Measurements from ENCODE around the gene FIP1L1. TPM values are rescaled to one million over a fixed set of nuclear protein-coding genes. Genes with fewer than 3 reads are reported as not detected.

Gene FIP1L1
- total RNA-seq, 1 donor from 2014 or later = 69.9 TPM

DNA sequence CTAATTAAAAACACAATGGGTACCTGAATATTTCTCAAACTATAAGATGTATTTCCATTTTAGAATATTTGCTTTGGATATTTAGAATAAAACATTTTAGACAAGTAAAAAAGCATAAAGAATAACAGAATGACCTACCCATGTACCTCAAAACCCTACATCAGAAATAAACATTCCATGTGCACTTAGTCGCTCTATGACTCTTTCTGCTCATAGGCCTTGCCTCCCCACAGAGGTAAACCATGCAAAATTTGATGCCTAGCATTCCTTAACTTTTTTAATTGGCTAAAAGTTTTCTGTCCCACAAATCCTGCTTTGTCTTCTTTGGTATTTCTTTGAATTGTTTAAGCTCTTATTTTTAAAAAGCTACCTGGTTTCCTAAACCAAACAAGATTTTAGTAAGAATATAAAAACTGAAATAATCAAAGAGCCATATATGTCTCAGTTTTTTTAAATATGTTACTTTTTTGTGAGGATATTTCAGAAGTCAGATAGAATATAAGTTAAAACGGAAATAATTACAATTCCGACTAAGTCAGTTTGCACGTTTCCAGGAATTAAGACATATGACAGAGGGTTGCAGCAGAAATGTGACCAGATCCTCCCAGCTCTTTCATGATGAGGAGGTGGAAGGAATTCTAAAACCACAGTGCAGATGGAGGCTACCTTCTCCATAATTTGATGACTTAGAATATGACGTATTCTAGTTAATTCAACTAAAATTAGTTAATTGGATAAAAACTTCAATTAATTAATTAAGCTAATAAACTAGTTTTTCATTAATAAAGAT lies 102.5 kb downstream of the FIP1L1 start:
- DNase-seq (ENCODE audit: low read depth) = no peak
- TF ChIP-seq, protein P1, sequence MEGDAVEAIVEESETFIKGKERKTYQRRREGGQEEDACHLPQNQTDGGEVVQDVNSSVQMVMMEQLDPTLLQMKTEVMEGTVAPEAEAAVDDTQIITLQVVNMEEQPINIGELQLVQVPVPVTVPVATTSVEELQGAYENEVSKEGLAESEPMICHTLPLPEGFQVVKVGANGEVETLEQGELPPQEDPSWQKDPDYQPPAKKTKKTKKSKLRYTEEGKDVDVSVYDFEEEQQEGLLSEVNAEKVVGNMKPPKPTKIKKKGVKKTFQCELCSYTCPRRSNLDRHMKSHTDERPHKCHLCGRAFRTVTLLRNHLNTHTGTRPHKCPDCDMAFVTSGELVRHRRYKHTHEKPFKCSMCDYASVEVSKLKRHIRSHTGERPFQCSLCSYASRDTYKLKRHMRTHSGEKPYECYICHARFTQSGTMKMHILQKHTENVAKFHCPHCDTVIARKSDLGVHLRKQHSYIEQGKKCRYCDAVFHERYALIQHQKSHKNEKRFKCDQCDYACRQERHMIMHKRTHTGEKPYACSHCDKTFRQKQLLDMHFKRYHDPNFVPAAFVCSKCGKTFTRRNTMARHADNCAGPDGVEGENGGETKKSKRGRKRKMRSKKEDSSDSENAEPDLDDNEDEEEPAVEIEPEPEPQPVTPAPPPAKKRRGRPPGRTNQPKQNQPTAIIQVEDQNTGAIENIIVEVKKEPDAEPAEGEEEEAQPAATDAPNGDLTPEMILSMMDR (conservative IDR thresholded peaks at IDR 0.05; ENCODE audit: low read depth, low read length) = no peak
- no peak overlapping the region for H3K4me3 ChIP-seq (ENCODE audit: low read depth, low read length)

DNA sequence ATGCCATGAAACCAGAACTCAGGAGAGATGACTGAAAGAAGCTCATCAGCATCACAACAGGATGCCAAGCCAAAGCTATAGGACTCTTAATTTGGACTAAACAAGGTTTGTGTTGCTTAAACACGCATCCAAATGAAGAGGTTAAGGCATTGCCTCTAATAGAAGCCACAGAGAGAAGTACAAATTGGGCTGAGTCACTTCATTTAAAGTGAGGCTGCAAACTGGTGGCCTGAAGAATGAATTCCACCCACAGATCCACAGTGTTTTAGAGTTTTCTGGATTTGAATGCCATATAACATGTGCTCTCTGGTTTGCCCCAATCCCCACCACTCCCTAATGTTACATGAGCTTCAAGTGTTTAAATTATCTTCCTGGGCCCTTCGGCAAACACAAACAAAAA lies 103.5 kb downstream of the FIP1L1 start:
- TF ChIP-seq, protein P1 (conservative IDR thresholded peaks at IDR 0.05; ENCODE audit: low read depth, low read length) = no peak
- no peak for DNase-seq (ENCODE audit: low read depth)
- no peak overlapping the region for H3K4me3 ChIP-seq (ENCODE audit: low read depth, low read length)

DNA sequence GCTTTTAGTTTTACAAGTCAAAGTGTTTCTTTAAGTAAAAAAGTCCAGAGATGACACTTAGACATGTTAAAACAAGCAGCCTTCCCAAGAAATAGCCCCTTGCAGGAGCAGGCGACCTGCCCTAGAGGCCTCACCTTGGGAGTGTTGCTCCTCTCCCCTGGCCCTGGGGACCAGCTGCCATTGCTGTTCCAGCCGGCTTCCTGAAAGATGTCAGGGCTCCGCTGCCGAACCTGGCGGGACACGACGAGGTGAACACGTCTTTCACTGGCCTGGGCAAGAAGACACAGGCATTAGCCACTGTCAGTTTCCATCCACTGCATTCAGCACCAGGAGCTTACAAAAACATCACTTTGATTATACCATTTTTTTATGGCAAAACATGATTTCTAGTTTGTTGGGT lies 104.1 kb downstream of the FIP1L1 start:
- TF ChIP-seq, protein P1 (conservative IDR thresholded peaks at IDR 0.05; ENCODE audit: low read depth, low read length) = no peak

DNA sequence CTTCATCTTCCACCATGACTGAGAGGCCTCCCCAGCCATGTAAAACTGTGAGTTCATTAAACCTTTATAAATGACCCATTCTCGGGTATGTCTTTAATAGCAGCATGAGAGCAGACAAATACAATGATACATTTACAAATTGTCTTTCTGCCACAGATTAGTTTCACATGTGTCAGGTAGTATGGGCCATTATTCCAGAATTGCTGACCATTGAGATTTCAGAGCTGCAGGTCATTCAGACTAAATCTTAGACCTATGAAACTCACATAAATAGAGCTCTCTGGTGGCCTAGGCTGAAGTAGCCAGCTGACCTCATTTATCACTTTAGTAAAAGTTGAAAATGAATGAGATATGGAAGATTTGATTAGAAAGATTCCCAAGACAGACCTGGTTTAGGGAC lies 105.8 kb downstream of the FIP1L1 start:
- DNase-seq (ENCODE audit: low read depth) = no peak
- no peak overlapping the region for H3K4me3 ChIP-seq (ENCODE audit: low read depth, low read length)
- TF ChIP-seq, protein P1 (conservative IDR thresholded peaks at IDR 0.05; ENCODE audit: low read depth, low read length) = no peak

More for the DNA sequence above, 104.1 kb downstream of the FIP1L1 start:
- no peak overlapping the region for H3K4me3 ChIP-seq (ENCODE audit: low read depth, low read length)
- DNase-seq (ENCODE audit: low read depth) = no peak

DNA sequence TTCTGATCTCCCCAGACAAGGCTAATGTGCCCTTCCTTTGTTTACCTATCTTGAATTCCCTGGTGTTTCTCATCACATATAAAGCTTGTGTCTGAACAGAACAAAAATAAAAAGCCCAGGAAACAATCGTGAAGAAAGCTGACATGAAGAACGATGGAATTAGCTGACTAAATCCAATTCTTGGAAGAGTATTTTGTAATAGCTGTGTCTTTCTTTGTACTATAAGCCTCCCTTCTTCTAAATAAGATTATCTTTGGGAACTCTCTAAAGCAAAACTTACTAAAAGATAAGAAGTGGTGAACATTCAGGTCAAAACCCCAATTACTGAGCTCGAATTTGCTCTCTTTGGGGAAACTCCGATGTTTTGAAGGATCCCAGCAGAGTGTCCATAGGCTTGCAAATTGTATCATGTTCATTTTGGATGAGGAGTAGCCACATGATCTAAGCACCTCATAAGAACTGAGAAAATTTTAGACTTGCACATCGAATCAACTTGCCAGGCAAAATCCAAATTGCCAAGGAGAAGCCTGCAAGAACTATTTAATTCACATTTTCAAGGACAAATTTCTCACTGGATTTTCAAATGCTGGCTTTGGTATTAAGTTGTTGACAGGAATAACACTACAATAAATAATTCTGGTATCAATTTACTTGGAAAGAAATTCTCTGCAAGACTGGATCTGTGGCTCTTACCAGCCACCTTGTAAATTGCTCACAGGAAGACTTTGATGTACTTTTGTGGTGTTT lies 107.6 kb downstream of the FIP1L1 start:
- TF ChIP-seq, protein P1 (conservative IDR thresholded peaks at IDR 0.05; ENCODE audit: low read depth, low read length) = no peak
- DNase-seq (ENCODE audit: low read depth) = no peak
- no peak overlapping the region for H3K4me3 ChIP-seq (ENCODE audit: low read depth, low read length)

DNA sequence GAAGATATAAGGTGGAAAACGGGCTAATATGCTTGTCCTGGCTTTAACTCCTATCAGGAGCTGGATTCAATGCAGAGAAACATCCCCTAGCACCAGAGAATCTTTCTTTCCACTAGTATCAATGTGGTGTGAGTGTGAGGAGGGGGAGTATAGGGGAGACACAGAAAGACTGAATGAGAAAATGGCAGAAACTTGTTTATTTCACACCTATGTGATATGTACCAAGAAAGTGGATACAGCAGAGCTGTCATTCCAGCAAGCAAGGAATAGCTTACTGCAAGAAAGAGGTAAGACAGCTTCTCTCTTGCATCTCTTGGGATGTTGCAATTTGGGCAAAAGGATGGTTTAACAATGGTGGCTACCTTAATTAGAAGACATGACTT lies 108.2 kb downstream of the FIP1L1 start:
- DNase-seq (ENCODE audit: low read depth) = no peak
- TF ChIP-seq, protein P1 (conservative IDR thresholded peaks at IDR 0.05; ENCODE audit: low read depth, low read length) = no peak

More for the DNA sequence above, 108.2 kb downstream of the FIP1L1 start:
- no peak overlapping the region for H3K4me3 ChIP-seq (ENCODE audit: low read depth, low read length)

Data from epithelial cell of proximal tubule (primary cell).